H1 (cell line): Measurements from ENCODE around the gene MACROD2.

ENCODE experiments used
- CHD2 ChIP-seq: IDR thresholded peaks from 2 replicates; pipeline ENCODE4 v1.6.1; 2012; ENCODE audit warnings: low read length, improper control_type of control experiment
- JUND ChIP-seq: IDR thresholded peaks from 2 replicates; pipeline ENCODE4 v1.6.1; 2011; ENCODE audit warnings: mild to moderate bottlenecking, improper control_type of control experiment, low read length
- POLR2A ChIP-seq, 2 experiments: IDR thresholded peaks; 1 replicate in 1 of 2; 2 replicates in 1 of 2; pipeline ENCODE4 v1.6.1; 2011; ENCODE audit warnings: low read depth in 2 of 2, low read length in 2 of 2, mild to moderate bottlenecking in 2 of 2; ENCODE audit errors: control extremely low read depth in 1 of 2
- POLR2AphosphoS5 ChIP-seq: IDR thresholded peaks from 2 replicates; pipeline ENCODE4 v1.6.1; 2011; ENCODE audit warnings: low read depth, low read length
- SUZ12 ChIP-seq: fragments of 200-600 bp; sonication (generic); IDR thresholded peaks from 2 replicates; pipeline ENCODE4 v1.6.1; 2012; ENCODE audit warnings: mild to moderate bottlenecking, inconsistent platforms, low read length, moderate library complexity, mixed read lengths
- TF ChIP-seq, protein P1 (sequence below), 3 experiments: IDR thresholded peaks; 1 replicate in 2 of 3; 2 replicates in 1 of 3; pipeline versions ENCODE4 v1.5.1 to v1.6.1; 2011; ENCODE audit warnings: low read length in 3 of 3, mild to moderate bottlenecking in 3 of 3, inconsistent platforms in 2 of 3, low read depth in 1 of 3, moderate library complexity in 1 of 3; ENCODE audit not compliant: insufficient read depth in 1 of 3; ENCODE audit errors: control extremely low read depth in 1 of 3
- TF ChIP-seq, protein P2 (sequence below): IDR thresholded peaks from 2 replicates; pipeline ENCODE4 v1.6.1; 2011; ENCODE audit warnings: low read length, improper control_type of control experiment

DNA sequence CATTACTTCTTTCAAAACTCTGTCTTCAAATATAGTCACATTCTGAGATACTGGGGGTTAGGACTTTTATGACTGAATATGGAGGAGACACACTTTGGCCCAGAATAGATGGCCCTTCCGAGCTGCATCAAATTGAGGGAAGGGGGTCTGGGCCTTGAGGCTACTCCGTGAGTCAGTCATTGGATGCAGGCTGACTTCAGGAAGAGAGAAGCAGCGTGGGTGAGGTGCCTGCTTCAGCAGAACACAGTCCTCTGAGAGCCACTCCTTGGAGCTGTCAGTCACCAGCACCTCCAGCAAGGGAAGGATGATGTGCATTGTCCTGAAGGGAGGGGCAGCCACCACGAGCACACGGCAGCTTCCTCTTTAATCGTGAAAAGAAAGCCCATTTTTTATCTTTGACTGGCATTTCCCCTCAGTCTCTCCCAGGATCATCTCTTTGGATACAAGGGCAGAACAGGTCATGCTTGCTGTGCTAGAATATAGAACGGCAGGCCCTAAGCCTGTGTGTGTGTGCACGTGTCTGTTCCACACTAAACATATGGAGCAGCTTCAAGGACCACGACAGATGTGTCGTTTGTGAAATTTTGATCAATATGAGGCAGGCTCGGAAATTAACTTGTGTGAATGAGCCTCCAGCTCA is 1856.4 kb downstream of the MACROD2 start:
- TF ChIP-seq, protein P1, sequence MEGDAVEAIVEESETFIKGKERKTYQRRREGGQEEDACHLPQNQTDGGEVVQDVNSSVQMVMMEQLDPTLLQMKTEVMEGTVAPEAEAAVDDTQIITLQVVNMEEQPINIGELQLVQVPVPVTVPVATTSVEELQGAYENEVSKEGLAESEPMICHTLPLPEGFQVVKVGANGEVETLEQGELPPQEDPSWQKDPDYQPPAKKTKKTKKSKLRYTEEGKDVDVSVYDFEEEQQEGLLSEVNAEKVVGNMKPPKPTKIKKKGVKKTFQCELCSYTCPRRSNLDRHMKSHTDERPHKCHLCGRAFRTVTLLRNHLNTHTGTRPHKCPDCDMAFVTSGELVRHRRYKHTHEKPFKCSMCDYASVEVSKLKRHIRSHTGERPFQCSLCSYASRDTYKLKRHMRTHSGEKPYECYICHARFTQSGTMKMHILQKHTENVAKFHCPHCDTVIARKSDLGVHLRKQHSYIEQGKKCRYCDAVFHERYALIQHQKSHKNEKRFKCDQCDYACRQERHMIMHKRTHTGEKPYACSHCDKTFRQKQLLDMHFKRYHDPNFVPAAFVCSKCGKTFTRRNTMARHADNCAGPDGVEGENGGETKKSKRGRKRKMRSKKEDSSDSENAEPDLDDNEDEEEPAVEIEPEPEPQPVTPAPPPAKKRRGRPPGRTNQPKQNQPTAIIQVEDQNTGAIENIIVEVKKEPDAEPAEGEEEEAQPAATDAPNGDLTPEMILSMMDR (IDR thresholded peaks at IDR 0.05; ENCODE audit: control extremely low read depth in 1 of 3, insufficient read depth in 1 of 3, low read depth in 1 of 3, low read length in 3 of 3): no peak
- TF ChIP-seq SUZ12: no peak
- TF ChIP-seq JUND: no peak
- TF ChIP-seq POLR2A (IDR thresholded peaks at IDR 0.05; ENCODE audit: control extremely low read depth in 1 of 2, low read depth in 2 of 2, low read length in 2 of 2): no peak
- no peak for TF ChIP-seq POLR2AphosphoS5
- no peak for TF ChIP-seq CHD2
- TF ChIP-seq, protein P2, sequence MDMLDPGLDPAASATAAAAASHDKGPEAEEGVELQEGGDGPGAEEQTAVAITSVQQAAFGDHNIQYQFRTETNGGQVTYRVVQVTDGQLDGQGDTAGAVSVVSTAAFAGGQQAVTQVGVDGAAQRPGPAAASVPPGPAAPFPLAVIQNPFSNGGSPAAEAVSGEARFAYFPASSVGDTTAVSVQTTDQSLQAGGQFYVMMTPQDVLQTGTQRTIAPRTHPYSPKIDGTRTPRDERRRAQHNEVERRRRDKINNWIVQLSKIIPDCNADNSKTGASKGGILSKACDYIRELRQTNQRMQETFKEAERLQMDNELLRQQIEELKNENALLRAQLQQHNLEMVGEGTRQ: no peak
